Measurements from ENCODE around the gene ISLR. TPM values are rescaled to one million over a fixed set of nuclear protein-coding genes. Genes with fewer than 3 reads are reported as not detected.

ISLR gene
- total and polyA plus RNA-seq, 2 of the 4 experiments (the other 2 are of a cell fraction), result under 0.01 to 0.79 TPM

GRCh38 chr15:74124196-74124595 is 49.3 kb upstream of the ISLR start:
- no peak overlapping the region for H4K91ac ChIP-seq (ENCODE audit: insufficient read depth, low read depth, low read length)
- H3K56ac ChIP-seq (ENCODE audit: extremely low read depth, insufficient read depth, low read length), result no peak overlapping the region
- no peak overlapping the region for H3K18ac ChIP-seq (ENCODE audit: low read depth, low read length)
- no peak overlapping the region for H2AK5ac ChIP-seq (ENCODE audit: low read depth, low read length)
- DNase-seq, result no peak
- H2BK15ac ChIP-seq (ENCODE audit: low read depth, low read length), result no peak overlapping the region
- TF ChIP-seq, protein P1, sequence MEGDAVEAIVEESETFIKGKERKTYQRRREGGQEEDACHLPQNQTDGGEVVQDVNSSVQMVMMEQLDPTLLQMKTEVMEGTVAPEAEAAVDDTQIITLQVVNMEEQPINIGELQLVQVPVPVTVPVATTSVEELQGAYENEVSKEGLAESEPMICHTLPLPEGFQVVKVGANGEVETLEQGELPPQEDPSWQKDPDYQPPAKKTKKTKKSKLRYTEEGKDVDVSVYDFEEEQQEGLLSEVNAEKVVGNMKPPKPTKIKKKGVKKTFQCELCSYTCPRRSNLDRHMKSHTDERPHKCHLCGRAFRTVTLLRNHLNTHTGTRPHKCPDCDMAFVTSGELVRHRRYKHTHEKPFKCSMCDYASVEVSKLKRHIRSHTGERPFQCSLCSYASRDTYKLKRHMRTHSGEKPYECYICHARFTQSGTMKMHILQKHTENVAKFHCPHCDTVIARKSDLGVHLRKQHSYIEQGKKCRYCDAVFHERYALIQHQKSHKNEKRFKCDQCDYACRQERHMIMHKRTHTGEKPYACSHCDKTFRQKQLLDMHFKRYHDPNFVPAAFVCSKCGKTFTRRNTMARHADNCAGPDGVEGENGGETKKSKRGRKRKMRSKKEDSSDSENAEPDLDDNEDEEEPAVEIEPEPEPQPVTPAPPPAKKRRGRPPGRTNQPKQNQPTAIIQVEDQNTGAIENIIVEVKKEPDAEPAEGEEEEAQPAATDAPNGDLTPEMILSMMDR (conservative IDR thresholded peaks at IDR 0.05; ENCODE audit: low read depth, low read length), result no peak
- TF ChIP-seq NFE2L2 (IDR thresholded peaks at IDR 0.05; ENCODE audit: low read depth, low read length) (no peak), SMC3 (IDR thresholded peaks at IDR 0.05; ENCODE audit: low read depth, low read length) (no peak), MXI1 (IDR thresholded peaks at IDR 0.05; ENCODE audit: borderline replicate concordance, low read depth, low read length) (no peak), CHD1 (IDR thresholded peaks at IDR 0.05; ENCODE audit: low read depth, low read length) (no peak), MAFK (IDR thresholded peaks at IDR 0.05; ENCODE audit: low read depth, low read length) (no peak)
- H2BK5ac ChIP-seq (ENCODE audit: low read depth, low read length, poor library complexity, severe bottlenecking), result no peak overlapping the region
- CTCF ChIA-PET, result no interaction called here
- no peaks in the 10 kb centered on the region for H4K20me1 ChIP-seq (ENCODE audit: insufficient read depth, low read length)
- no peaks in the 10 kb centered on the region for H3K36me3 ChIP-seq (ENCODE audit: control insufficient read depth, insufficient read depth, low read length)
- WGBS, 2 experiments (ENCODE audit: extremely low coverage in 2 of 2, insufficient read length in 1 of 2), result 39% methylated on average over 2 of the region's 3 CpGs; no CpG with 5 or more reads in 1 of the 2 experiments
- intact Hi-C loops (cut with micrococcal nuclease) (no loop called here), in situ Hi-C loops (cut with MboI; ENCODE audit: low sequenced_read_pairs) (loop anchor here (25.0 kb wide), 1 partner anchor 1487 kb away; no protein-coding TSS in a partner anchor), dilution Hi-C loops (cut with HindIII; ENCODE audit: low sequenced_read_pairs, unreplicated experiment) (no loop called here)
- H3K79me1 ChIP-seq (ENCODE audit: low read depth in 1 of 2, low read length in 2 of 2), result no peaks in the 10 kb centered on the region
- H4K5ac ChIP-seq (ENCODE audit: low read depth, low read length), result no peak overlapping the region
- H2AFZ ChIP-seq (replicated peaks; ENCODE audit: low read length, poor library complexity), result no peak overlapping the region
- no peaks in the 10 kb centered on the region for H3K9me3 ChIP-seq (ENCODE audit: control insufficient read depth, insufficient read depth, low read length)
- H4K8ac ChIP-seq (ENCODE audit: low read depth in 2 of 2, low read length in 2 of 2), result no peak overlapping the region
- H3K4ac ChIP-seq (ENCODE audit: low read depth, low read length), result no peak overlapping the region
- H3K9me1 ChIP-seq (ENCODE audit: insufficient read depth, low read length), result no peaks in the 10 kb centered on the region
- POLR2A ChIA-PET (ENCODE audit: unreplicated experiment), result no interaction called here
- H2BK120ac ChIP-seq (ENCODE audit: low read depth, low read length), result no peak overlapping the region
- H3K9ac ChIP-seq (ENCODE audit: low read depth, low read length), result no peak overlapping the region
- H2BK20ac ChIP-seq (ENCODE audit: low read depth, low read length), result no peak overlapping the region
- H3K4me3 ChIP-seq (ENCODE audit: insufficient read depth, low read depth, low read length), result no peak overlapping the region
- peaks cover 84% of the 10 kb centered on the region for H3K27me3 ChIP-seq (ENCODE audit: control insufficient read depth, insufficient read depth, low read length)
- no peak overlapping the region for H2AK9ac ChIP-seq (replicated peaks; ENCODE audit: low read depth, low read length, poor library complexity)
- H3K4me1 ChIP-seq (ENCODE audit: control insufficient read depth, insufficient read depth, low read length), result no peaks in the 10 kb centered on the region; the same call in 1 of the 2 replicates
- no peak overlapping the region for H3K27ac ChIP-seq (ENCODE audit: insufficient read depth, low read length)
- no TSS peak for BruUV-seq (replicated peaks)
- no peak overlapping the region for H3K14ac ChIP-seq (replicated peaks; ENCODE audit: low read depth, low read length)
- no peak for ATAC-seq (ENCODE audit: low read depth)
- no peak overlapping the region for H3K4me2 ChIP-seq (ENCODE audit: low read depth, low read length)
- H3K23ac ChIP-seq (ENCODE audit: low read depth, low read length), result no peak overlapping the region
